SH-SY5Y (cell line): ENCODE measurements around the gene INSIG2.

ENCODE experiments used
- GATA2 ChIP-seq: IDR thresholded peaks from 2 replicates; pipeline ENCODE4 v1.6.1; 2011; ENCODE audit warnings: mild to moderate bottlenecking, low read depth, low read length
- GATA3 ChIP-seq: IDR thresholded peaks from 2 replicates; pipeline ENCODE4 v1.6.1; 2011; ENCODE audit warnings: low read depth, mild to moderate bottlenecking, low read length, moderate library complexity

GRCh38 chr2:118090387-118091139, 2.3 kb downstream of the INSIG2 start:
- TF ChIP-seq GATA2: no peak
- no peak for TF ChIP-seq GATA3
